Left colon (tissue), 2 donors: ENCODE results near the gene PTOV1. TPM values are rescaled to one million over a fixed set of nuclear protein-coding genes. Genes with fewer than 3 reads are reported as not detected.

ENCODE experiments used
- ATAC-seq: fragments of 200-7000 bp; cut with Tn5 transposase; one replicate; pipeline ENCODE4 v1.9.1; 2020; ENCODE audit warnings: mild to moderate bottlenecking, moderate library complexity
- DNase-seq, 2 donors: peaks; one replicate each; pipeline ENCODE4 v3.0.0-alpha.2; 2020
- intact Hi-C, 2 donors: fragments of 100-400 bp; cut with DNase I in 1 of 2; cut with micrococcal nuclease in 1 of 2; formaldehyde crosslinking; loops; one replicate each; pipeline versions ENCODE4 v1.11.2 to v1.14.0; 2022; cut with DNase I, micrococcal nuclease
- long read RNA-seq: library from polyadenylated mRNA; unstranded; transcript quantifications from one replicate; pipeline ENCODE4 v2.0.0, GENCODE V29; 2021
- total RNA-seq, 2 donors: library from RNA; stranded (reverse); fragmentation: NEBNext Ultra II Directional; extraction: Animal tissue kit (Norgen Biotek cat#: 25700); gene quantifications; one replicate each; pipeline ENCODE4 v1.2.1, GENCODE V29; 2021
- donor health status: DM: no; HTN: no; CAD: no.
- donor health status: DM: yes; HTN: yes; CAD: no.

PTOV1 gene
- 10 to 100 TPM; 95.3 to 95.5 TPM for total RNA-seq
- long read RNA-seq, transcript PTOV1-212 (13 exons, 1,577 nt): major isoform, 57 of 98 reads
- long read RNA-seq, partial matches to known transcripts: 18 of 98 reads
- long read RNA-seq, other reads (novel, unspliced or antisense): 13 of 98 reads

- peak; percentile 92 for ATAC-seq
- DNase-seq: peak; percentile 90 to 94
- intact Hi-C loops: no loop called here
Observed at GRCh38 chr19:49850487-49851342, at the start of gene PTOV1. TSS of gene PTOV1 (plus strand) at chr19:49851159.

- intact Hi-C loops: no loop called here
- DNase-seq (no peak), ATAC-seq (no peak)
Observed at GRCh38 chr19:49801401-49801888, 49.5 kb upstream of the PTOV1 start.

- ATAC-seq (peak; percentile 61), DNase-seq (peak; percentile 77 to 81)
- intact Hi-C loops: no loop called here
Observed at GRCh38 chr19:49801966-49802661, 48.8 kb upstream of the PTOV1 start.

GRCh38 chr19:49802836-49803528, 48.0 kb upstream of the PTOV1 start:
- peak in 1 of 2 donors; percentile 50 for DNase-seq
- intact Hi-C loops: no loop called here
- ATAC-seq: peak; percentile 38

GRCh38 chr19:49803529-49803856, 47.5 kb upstream of the PTOV1 start:
- intact Hi-C loops: no loop called here
- no peak for ATAC-seq

GRCh38 chr19:49805822-49806619, 44.9 kb upstream of the PTOV1 start:
- ATAC-seq: no peak
- DNase-seq: no peak
- intact Hi-C loops: no loop called here

More at GRCh38 chr19:49803529-49803856, 47.5 kb upstream of the PTOV1 start:
- DNase-seq: no peak

GRCh38 chr19:49806620-49806959, 44.4 kb upstream of the PTOV1 start:
- DNase-seq: no peak
- no peak for ATAC-seq
- intact Hi-C loops: no loop called here

GRCh38 chr19:49807058-49807903, 43.7 kb upstream of the PTOV1 start:
- intact Hi-C loops: no loop called here
- ATAC-seq (no peak), DNase-seq (no peak)

- ATAC-seq (no peak), DNase-seq (no peak)
- intact Hi-C loops: no loop called here
Observed at GRCh38 chr19:49807904-49808675, 42.9 kb upstream of the PTOV1 start.

- ATAC-seq (peak; percentile 72), DNase-seq (peak; percentile 93 to 97)
- intact Hi-C loops: no loop called here
Observed at GRCh38 chr19:49808711-49809159, 42.2 kb upstream of the PTOV1 start.

- intact Hi-C loops: no loop called here
Observed at GRCh38 chr19:49809160-49809940, 41.6 kb upstream of the PTOV1 start.

GRCh38 chr19:49809941-49810389, 41.0 kb upstream of the PTOV1 start:
- ATAC-seq (no peak), DNase-seq (no peak)
- intact Hi-C loops: no loop called here

More at GRCh38 chr19:49809160-49809940, 41.6 kb upstream of the PTOV1 start:
- DNase-seq (peak; percentile 59 to 67), ATAC-seq (peak; percentile 49)

GRCh38 chr19:49811328-49811727, 39.6 kb upstream of the PTOV1 start:
- intact Hi-C loops: no loop called here
- DNase-seq (no peak), ATAC-seq (no peak)

- DNase-seq (no peak), ATAC-seq (no peak)
- intact Hi-C loops: no loop called here
Observed at GRCh38 chr19:49812452-49812996, 38.4 kb upstream of the PTOV1 start.

- ATAC-seq (peak; percentile 72), DNase-seq (peak; percentile 96 to 97)
- intact Hi-C loops: no loop called here
Observed at GRCh38 chr19:49812997-49813861, 37.7 kb upstream of the PTOV1 start, which contains the start of gene FUZ. TSS of gene FUZ (minus strand) at chr19:49813292. CDS start at chr19:49813106, 186 bp downstream.
